ENCODE measurements around the gene ARID1A. TPM values are rescaled to one million over a fixed set of nuclear protein-coding genes. Genes with fewer than 3 reads are reported as not detected.

ARID1A gene
- total and polyA plus RNA-seq, 2 of the 8 experiments (the other 6 are each of a cell fraction or from before 2014, with no cell fraction given): 52.1 to 103 TPM

DNA sequence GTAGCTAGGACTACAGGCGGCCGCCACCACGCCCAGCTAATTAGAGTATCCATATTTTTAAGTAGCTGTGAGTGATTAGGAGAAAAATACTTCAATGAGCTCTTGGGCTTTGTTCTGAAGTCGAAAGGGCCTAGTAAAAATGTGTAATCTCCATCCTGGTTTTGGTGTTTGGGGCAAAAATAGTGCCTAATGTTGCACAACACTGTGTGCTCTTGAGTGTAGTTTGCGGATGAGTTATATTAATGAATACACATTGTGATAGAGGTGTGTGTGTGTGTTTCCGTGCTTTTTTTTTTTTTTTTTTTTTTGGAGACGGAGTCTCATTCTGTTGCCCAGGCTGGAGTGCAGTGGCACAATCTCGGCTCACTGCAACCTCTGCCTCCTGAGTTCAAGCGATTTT is 6.3 kb upstream of the ARID1A start (continued):
- TF ChIP-seq KDM4A (IDR thresholded peaks at IDR 0.05; ENCODE audit: low read depth, low read length, severe bottlenecking): no peak
- TF ChIP-seq POU5F1 (IDR thresholded peaks at IDR 0.05; ENCODE audit: low read depth, low read length): no peak
- TF ChIP-seq JUN (IDR thresholded peaks at IDR 0.05; ENCODE audit: low read depth, low read length): no peak
- no peak for TF ChIP-seq EGR1 (IDR thresholded peaks at IDR 0.05; ENCODE audit: borderline replicate concordance, low read depth, low read length)
- no peak for TF ChIP-seq PHF8 (conservative IDR thresholded peaks at IDR 0.05; ENCODE audit: low read depth, low read length)
- TF ChIP-seq TAF1 (IDR thresholded peaks at IDR 0.05; ENCODE audit: low read depth, low read length): no peak
- no peak for TF ChIP-seq SIN3A (conservative IDR thresholded peaks at IDR 0.05 in 1 of 2, IDR thresholded peaks at IDR 0.05 in 1 of 2; ENCODE audit: low read depth in 1 of 2, low read length in 2 of 2)
- TF ChIP-seq YY1 (IDR thresholded peaks at IDR 0.05; ENCODE audit: low read depth, low read length): no peak

Data from H1 (cell line).